Cortex of kidney (tissue), 1 donor: ENCODE results near the gene COL4A5.
"Not testable (repeated sequence)": the region's sequence is repeated elsewhere in the genome, so short reads cannot be mapped to it uniquely, and the experiment has no call there.

ENCODE experiments used
- DNase-seq: peaks from one replicate; lab custom pipeline; 2025; lab: John Stamatoyannopoulos, UW

COL4A5 gene

GRCh38 chrX:108456971-108457477, 17.4 kb downstream of the COL4A5 start:
- DNase-seq, result no peak

GRCh38 chrX:108464604-108465003, 25.0 kb downstream of the COL4A5 start:
- no peak for DNase-seq

- DNase-seq, result no peak
Observed at GRCh38 chrX:108468486-108468885, 28.8 kb downstream of the COL4A5 start.

GRCh38 chrX:108473979-108474378, 34.3 kb downstream of the COL4A5 start:
- no peak for DNase-seq

- not testable (repeated sequence) for DNase-seq
Observed at GRCh38 chrX:108481528-108481927, 41.9 kb downstream of the COL4A5 start.

GRCh38 chrX:108484251-108484650, 44.6 kb downstream of the COL4A5 start:
- no peak for DNase-seq

GRCh38 chrX:108485960-108486359, 46.3 kb downstream of the COL4A5 start:
- DNase-seq, result no peak

GRCh38 chrX:108494406-108495090, 54.9 kb downstream of the COL4A5 start:
- DNase-seq, result no peak

GRCh38 chrX:108511721-108512120, 72.1 kb downstream of the COL4A5 start:
- DNase-seq, result no peak

- no peak for DNase-seq
Observed at GRCh38 chrX:108516184-108516583, 76.5 kb downstream of the COL4A5 start.

GRCh38 chrX:108527724-108528123, 88.1 kb downstream of the COL4A5 start:
- no peak for DNase-seq

- DNase-seq, result no peak
Observed at GRCh38 chrX:108537005-108537404, 97.4 kb downstream of the COL4A5 start.

- no peak for DNase-seq
Observed at GRCh38 chrX:108541286-108541685, 101.6 kb downstream of the COL4A5 start.

GRCh38 chrX:108557580-108557979, 117.9 kb downstream of the COL4A5 start:
- DNase-seq, result no peak

- DNase-seq, result no peak
Observed at GRCh38 chrX:108558217-108558616, 118.6 kb downstream of the COL4A5 start.

- no peak for DNase-seq
Observed at GRCh38 chrX:108573136-108573535, 133.5 kb downstream of the COL4A5 start.

- no peak for DNase-seq
Observed at GRCh38 chrX:108582151-108582550, 142.5 kb downstream of the COL4A5 start.

- DNase-seq, result no peak
Observed at GRCh38 chrX:108584617-108585211, 145.1 kb downstream of the COL4A5 start.

GRCh38 chrX:108590496-108590895, 150.9 kb downstream of the COL4A5 start:
- no peak for DNase-seq

GRCh38 chrX:108601276-108601675, 161.6 kb downstream of the COL4A5 start:
- no peak for DNase-seq

GRCh38 chrX:108610141-108610540, 170.5 kb downstream of the COL4A5 start:
- no peak for DNase-seq

GRCh38 chrX:108614616-108615015, 175.0 kb downstream of the COL4A5 start:
- no peak for DNase-seq

GRCh38 chrX:108640817-108641216, 201.2 kb downstream of the COL4A5 start:
- DNase-seq, result no peak
